IPS DF 19.7 (cell line): ENCODE results near the gene MASP1.
"Not testable (repeated sequence)": the region's sequence is repeated elsewhere in the genome, so short reads cannot be mapped to it uniquely, and the experiment has no call there.

Experiments used
- DNase-seq: peaks from one replicate; pipeline ENCODE4 v3.0.0-alpha.2; 2013; ENCODE audit warnings: low read depth, low spot score

The MASP1 gene

DNA sequence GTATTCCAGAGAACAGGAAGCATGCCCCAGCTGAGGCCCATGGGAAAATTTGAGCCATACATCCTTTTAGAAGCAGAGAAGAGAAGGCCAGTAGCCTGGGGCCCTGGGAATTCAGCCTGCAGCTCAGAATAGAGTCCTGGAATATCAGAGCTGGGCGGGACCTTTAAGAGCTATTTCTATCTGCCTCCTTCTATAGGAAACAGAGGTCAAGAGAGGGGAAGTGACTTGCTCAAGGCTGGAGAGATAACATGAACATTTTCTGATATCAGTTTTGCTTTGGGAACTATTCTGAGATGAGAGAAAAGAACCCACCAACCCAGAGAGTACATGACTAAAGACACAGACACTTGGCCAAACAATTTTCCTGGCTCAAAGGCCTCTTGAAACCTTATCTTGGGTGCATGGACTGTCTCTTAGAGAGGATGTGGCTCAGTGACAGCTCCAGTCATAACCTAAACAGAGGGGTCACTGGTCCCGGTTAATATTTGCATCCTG lies 26.0 kb downstream of the MASP1 start:
- no peak for DNase-seq

DNA sequence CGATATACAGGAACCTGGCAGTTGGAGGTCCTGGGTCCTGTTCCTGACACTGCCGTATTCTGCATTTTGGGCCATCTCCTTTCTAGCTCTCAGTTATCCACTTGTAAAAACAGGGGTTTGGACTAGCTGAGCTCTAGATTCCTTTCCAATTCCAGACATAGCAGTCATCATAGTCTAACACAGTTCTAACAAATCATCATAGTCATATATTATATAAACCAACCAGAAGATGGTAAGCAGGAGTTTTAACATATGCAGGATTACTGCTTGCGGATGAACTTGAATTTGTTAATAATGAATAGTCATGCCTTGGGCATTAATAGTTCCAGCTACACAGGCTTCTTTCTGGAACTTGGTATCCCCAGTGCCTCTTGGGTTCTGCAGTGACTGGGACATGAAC lies 26.6 kb downstream of the MASP1 start:
- DNase-seq: no peak

DNA sequence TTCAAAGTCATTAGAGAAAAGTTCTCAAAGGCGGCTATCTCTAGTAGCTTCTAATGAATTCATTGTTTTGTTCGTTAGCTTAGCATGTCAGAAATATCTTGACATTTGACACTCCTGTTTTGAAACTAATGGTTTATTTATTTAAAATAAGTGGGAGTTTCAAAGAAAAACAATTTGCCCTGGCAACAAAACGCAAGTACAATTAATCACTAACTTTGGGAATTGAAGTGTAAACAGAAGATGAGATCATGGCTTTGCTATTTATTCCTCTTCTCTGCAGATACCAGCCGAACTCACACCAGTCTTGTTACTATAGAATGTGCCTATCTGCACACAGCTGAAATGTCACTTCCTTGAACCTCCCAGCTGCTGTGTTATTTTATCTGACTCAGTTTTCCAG lies 27.5 kb downstream of the MASP1 start:
- no peak for DNase-seq

DNA sequence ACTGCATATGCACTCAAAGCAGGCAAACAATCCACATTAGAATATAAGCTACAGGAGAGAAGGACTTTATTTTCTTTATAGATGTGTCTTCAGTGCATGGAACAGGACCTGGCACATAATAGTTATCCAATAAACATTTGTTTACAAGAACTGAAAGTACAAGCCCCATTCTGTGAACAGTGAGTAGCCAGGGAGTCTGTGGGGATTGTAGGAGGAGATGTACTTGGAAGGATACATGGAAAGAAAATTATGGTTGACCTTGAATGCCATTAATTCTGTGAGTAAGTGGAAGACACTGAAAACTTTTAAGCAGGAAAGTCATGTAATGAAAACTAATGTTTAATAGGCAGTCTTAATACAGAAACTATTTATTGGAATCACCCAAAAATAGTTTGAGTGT lies 28.3 kb downstream of the MASP1 start:
- DNase-seq: no peak

DNA sequence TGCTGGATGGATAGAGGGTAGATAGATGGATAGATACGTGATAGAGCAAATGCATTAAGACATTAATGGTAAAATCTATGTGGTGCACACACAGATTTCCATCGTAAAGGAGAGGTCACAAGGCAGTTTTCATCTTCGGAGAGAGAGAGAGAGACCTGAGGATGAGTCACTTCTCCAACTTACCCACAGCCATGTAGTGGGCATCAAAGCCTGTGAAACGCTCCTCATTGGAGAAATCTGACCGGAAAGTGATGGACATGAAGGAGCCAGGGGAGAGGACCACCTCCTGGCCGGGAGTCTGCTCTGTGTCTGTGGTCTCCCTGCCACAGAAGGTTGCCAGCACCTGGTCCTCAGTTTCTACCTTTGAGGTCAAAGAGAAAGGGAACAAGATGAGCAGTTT lies 29.2 kb downstream of the MASP1 start:
- DNase-seq: no peak

DNA sequence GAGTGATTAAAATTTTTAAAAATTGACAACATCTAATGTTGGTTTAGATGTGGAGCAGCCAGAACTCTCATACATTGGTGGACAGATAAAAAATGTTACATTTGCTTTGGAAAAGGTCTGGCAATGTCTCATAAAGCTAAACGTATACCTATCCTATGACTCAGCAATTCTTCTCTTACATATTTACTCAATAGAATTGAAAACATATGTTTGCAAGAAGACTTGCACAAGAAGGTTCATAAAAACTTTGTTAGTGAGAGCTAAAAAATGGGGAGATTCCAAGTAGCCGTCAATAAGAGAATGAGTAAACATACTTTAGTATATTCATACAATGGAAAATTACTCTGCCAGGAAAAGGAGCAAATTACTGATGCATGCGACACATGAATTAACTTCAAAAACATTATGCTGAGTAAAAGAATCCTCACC lies 30.0 kb downstream of the MASP1 start:
- DNase-seq: no peak

DNA sequence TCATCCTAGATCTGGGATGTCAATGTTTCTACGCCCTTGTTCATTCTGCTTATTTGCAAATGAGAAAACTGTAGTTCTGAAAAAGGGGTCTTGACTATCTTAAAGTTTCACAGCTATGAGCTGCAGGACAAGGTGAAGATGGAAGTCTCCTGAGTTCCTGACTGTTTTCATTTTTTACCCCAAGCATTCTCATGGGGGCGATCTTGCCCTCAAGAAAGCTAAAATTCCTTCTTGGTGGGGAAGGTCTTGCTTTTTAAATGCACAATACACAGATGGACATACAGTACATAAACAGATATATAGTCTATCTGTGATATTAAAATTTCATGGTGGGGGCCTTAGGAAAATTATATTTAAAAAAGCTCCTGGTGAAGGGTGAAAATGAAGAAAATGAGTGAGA lies 32.4 kb downstream of the MASP1 start:
- DNase-seq: no peak

DNA sequence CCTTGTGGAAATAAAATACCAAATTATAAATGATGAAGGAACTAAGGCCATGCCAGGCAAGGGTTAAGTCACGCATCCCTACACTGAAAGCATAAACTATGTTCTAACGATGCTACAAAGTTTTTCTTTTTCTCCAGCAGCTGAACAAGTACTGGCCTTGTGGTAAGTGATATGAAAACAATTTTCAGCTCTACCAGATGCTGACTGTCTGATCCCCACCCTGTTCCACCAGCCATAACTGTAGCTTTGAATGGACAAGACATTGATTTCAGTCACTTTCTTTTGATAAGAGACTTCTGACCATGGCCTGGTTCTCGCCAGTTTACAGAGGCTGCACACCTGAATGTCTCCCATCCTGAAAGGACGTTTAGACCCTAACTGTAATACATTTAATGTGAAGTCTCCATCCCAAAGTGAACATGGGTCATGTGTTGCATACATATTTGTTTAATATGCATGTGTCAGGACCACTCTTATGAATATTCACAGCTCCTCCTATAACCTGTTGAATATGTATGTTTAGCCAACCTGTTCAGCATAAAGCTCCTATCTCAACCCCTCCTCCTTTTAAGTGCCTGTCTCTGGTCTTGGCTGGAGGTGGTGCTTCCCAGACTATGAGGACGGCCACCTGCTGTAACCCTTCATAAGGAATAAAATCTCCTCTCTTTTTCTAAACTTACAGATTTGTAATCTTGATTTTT lies 33.4 kb downstream of the MASP1 start:
- DNase-seq: no peak

DNA sequence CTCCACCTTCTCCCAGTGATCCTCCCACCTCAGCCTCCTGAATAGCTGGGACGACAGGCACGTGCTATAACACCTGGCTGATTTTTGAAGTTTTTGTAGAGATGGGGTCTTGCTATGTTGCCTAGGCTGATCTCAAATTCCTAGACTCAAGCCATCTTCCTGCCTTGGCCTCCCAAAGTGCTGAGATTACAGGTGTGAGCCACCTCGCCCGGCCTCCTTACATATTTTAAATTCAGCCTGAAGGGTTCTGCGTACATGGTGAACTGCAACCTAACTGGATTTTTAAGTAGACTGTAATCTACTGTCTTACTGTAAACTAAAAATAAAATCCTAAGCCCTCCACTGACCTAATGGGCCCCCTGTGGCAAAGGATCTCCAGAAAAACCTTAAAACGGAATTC lies 34.1 kb downstream of the MASP1 start:
- DNase-seq: no peak

DNA sequence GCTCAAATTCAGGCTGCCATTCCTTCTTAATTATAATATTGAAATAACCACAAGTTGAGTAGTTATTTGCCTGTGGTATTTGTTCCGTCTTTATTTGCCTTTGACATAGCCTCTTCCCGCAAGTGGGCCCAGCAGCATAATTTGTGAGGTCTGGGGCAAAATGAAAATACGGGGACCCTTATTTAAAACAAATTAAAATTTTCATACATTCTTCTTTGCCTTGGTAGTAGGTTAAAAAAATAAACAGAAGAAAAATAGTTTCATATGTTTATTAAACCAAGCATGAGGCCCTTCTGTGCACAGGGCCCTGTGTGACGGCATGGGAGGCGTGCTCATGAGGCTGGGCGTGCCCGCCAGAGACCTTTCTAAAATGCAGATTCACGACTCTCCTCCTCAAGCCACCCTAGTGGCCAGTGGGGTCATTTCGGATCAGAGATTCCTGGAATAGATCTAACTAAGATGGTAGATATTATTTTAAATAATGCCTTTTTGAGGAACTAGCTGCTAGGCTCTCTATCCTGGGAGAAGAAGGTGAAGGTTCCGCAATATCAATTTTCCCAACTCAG lies 35.4 kb downstream of the MASP1 start:
- DNase-seq: no peak

DNA sequence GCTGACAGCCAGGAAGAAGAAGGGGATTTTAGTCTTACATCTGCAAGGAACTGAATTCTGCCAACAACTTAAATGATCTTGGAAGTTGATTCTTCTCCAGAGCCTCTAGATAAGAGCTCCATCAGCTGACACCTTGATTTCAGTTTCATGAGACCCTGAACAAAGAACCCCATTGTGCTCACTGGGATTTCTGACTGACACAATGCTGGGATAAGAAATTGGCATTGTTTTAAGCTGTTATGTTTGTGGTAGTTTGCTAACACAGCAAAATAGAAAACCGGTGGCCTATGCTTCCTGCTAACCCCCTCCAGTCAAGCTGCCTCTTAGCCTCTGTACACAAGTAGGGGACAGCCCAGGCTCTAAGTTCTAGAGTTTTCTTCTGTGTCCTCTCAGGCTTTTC lies 36.2 kb downstream of the MASP1 start:
- no peak for DNase-seq

DNA sequence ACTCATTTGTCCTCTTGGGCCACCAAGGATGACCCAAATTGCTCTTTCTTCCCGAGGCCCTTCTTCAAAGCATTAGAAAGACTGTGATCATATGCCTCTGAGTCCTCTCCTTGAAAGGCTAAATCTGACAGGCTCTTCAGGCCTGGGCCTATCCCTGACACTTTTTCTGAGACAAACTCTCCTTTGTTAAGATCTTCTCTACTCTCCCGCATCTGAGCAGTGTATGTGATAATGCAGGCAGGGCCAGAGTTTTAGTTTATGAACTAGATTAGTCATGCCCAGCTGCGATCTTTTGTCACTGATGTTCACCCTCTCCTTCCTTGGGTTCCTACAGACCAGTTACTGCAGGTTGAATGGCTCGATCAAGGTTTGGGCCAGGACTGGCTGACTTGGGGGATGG lies 39.2 kb downstream of the MASP1 start:
- DNase-seq: no peak

DNA sequence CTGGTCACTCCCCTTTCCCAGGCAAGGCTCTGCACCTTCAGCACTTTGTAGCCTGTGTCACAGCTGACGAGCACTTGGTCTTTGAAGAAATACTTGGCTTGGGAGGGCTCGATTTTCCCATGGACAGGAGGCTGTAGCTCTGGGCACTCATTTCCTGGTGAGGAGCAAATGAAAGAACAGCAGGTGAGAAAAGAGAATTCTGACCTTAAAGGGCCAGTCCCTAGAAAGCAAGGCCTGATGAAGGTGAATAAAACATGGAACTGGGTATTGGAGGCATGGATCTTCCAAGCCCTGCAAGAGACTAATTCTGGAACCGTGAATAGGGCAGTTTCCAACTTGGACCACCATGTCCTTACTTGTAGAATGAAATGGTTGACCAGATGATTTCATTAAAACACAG lies 39.9 kb downstream of the MASP1 start:
- no peak for DNase-seq

DNA sequence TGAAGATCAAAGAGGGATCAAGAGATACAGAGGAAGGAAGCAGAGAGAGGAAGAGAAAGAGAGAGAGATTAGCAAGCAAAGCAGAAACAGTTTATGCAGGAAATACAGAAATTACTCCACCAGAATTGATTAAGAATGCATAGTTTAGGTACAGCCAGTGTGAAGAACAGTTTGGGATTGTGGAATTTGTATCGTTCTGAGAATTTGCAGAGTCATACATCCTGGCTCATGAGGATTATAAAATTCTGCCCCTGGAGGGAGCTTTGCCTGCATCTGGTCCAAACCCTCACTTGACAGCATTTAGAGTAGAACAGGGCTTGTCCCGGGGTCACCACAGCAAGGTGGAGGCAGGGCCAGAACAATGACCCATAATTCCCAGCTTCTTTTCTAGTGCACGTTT lies 44.1 kb downstream of the MASP1 start:
- no peak for DNase-seq

DNA sequence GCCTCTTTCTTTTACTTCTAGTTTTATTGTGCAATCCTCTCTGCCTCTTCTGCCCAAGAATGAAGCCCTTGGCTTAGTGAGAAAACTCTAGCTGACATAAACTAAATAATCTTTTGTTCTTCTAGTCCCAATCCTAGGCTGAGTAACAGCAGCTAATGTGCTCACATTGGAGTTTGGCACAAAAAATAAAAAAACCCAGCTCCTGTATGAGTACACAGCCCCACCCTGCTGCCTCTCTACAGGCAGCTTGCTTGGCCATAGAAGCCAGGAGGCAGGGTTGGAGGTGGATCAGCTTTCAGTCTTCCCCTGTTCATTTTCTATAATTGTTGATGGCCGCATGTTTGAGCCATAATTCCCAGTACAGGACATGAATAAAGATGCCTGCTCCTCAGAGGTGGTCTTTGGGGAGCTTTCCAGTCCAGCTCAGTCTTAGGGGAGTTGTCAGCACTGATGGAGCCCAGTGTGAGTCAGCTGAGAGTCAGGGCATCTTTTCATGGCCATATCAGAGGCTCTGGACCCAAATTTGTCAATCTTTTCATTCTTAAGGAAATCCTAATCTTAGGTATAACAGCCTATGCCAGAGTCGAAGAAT lies 47.5 kb downstream of the MASP1 start:
- DNase-seq: no peak

DNA sequence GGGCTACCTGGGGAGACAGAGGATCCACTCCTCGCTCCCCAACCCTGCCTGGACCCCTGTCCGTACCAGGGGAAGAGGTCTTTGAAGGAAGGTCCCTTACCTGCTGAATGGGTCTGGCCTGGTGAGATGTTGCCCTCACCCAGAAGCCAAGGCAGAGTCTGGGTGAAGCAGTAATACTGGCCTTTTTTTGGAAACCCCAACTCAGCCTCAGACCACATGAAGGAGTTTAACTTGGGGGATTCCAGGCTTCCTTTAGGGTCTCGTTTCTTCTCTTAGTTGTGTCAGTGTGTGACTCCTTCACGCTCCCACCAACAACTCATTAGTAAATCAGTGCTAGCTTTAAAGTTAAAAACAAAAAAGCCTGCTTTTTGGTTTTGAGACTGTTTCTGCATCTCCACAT lies 48.6 kb downstream of the MASP1 start:
- DNase-seq: no peak

DNA sequence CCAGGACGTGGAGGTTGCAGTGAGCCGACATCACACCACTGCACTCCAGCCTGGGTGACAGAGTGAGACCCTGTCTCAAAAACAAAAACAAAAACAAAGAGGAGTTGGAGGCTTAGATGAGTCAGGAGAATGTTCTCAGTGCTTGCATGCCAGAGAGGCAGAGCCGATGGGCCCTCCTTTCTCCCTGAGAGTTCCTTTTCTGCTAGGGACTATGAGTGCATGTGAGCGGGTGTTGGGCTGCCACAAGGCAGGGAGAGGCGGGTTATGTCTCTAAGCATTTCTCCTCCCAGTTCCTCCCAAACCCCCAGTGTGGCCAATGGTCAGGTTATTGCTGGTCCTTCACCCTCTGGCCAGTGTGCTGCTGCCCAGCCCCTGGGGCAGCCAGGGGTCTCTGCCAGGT lies 49.1 kb downstream of the MASP1 start:
- DNase-seq: no peak

DNA sequence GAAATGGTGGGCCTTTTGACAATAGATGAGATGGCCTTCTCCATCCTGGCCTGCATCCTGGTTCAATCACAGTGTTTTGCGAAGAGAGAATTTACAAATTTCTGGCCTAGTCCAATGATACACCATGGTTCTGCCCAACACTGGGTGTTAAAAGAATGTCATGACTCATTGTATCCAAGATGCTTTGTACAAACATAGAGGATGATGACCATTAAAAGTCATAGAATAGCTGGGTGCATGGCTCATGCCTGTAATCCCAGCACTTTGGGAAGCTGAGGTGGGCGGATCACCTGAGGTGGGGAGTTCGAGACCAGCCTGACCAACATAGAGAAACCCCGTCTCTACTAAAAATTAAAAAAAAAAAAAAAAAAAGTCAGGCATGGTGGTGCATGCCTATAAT lies 52.7 kb downstream of the MASP1 start:
- not testable (repeated sequence) for DNase-seq

DNA sequence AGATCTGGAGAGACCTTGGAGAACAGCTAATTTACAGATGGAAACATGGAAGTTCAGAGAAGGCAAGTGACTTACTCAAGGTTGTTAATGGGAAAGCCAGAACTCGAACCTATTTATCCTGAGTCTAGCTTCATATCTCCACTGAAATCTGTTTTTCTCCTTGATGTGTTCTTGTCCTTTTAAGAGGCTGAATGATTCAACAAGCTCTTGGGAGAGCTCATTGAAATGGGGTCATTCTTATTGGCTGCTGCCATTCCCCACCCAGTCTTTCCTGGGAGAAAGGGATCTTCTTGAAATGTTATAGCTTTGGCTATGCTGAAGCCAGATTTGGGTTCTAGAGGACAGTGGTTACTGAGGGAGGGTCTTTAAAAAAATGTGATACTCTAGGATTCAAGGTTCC lies 53.3 kb downstream of the MASP1 start:
- no peak for DNase-seq

DNA sequence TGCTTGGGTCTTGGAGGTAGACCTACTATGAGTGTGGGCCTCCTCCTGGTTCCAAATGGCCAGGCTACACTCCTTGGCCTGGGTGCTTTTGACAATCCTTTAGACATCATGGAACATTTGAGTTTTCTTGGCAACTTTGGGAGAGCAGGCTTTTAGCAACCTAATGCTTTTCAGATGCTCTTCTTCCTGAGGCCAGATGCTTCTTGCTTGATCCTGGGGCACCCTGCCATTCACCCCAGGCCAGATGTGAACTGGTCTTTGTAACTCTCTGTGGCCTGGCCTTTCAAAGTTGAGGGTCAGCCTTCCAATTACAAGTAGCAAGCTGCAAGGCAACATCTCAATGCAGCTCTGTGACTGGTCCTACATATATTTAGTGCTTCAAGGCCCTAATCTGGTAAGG lies 53.8 kb downstream of the MASP1 start:
- DNase-seq: no peak

DNA sequence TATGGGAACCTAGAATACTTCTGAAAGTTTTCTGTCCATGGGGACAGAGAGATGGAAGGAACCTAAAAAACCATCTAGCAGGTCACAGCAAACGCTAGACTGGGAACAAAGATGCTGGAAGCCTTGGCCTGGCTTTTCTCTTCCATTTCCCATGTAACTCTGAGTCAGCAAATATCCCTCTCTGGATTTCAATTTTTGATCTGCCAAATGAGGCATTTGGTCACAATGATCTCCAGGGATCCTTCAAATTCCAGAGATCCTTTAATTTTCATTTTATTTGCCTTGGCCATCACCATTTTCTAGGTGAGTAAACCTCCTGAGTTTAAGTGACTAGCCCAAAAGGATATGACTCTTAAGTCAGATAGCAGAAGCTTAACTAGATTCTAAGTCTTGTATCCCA lies 54.6 kb downstream of the MASP1 start:
- DNase-seq: no peak

DNA sequence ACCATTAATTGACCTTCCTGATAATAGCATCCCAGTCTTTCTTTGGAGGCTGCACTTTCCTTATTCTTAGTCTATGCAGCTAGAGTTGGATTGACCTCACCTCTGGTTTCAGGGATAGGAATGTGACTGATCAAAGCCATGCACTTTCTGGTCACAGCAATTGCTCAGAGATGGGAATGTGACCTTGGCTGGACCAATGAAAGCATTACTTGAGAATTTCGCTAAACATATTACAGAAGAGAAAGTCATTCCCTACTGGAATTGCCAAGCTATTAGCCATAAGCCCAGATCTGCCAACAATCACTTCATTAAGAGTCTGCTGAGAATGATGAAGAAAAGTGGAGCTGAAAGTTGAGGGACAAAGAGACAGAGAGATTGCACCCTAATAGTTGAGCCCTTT lies 61.5 kb downstream of the MASP1 start:
- no peak for DNase-seq

DNA sequence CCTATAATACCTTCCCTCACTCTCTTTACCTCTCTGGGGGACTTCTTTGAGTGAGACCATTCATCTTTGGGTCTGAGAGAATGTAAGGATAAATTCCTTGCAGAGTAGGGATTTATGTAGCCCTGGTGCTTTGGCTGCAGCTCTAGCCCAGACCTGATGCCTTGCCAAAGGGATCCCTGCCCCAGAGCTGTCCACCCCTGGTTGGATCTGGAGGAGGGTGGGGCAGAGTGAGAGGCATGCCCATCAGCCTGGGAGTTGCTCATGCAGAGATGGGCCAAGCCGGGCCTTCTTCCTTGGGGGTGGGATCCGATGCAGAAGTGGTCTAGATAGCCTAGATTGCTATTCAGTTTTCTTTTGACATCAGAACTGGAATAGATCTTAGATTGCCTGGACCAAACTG lies 62.8 kb downstream of the MASP1 start:
- DNase-seq: no peak
